ENCODE measurements around the gene ABO. TPM values are rescaled to one million over a fixed set of nuclear protein-coding genes. Genes with fewer than 3 reads are reported as not detected.
"Not testable (repeated sequence)": the region's sequence is repeated elsewhere in the genome, so short reads cannot be mapped to it uniquely, and the experiment has no call there.

The ABO gene
- total RNA-seq, 4 donors from 2014 or later: 1.4 to 18.4 (median 11.5) TPM

- TF ChIP-seq CTCF (IDR thresholded peaks at IDR 0.05): no peak
- TF ChIP-seq POLR2A (IDR thresholded peaks at IDR 0.05): no peak
- WGBS, 2 donors: 40 to 54% methylated on average over 26 to 33 of the region's 33 CpGs
- DNase-seq (ENCODE audit: low spot score in 2 of 2): peak in 1 of 2 donors; percentile 76
- intact Hi-C loops (cut with DNase I; ENCODE audit: low total_unique reads): no loop called here
- H3K4me3 ChIP-seq (ENCODE audit: low read depth, poor library complexity, severe bottlenecking): no peak overlapping the region
Measured at GRCh38 chr9:133276001-133276884, 1.2 kb upstream of the ABO start.

GRCh38 chr9:133274236-133275104, 531 bp downstream of the ABO start:
- TF ChIP-seq CTCF (IDR thresholded peaks at IDR 0.05) (no peak), POLR2A (IDR thresholded peaks at IDR 0.05) (no peak)
- intact Hi-C loops (cut with DNase I; ENCODE audit: low total_unique reads): no loop called here
- peak overlapping the region; percentile 26 for H3K4me3 ChIP-seq (ENCODE audit: low read depth, poor library complexity, severe bottlenecking)
- 37 to 38% methylated on average over 51 to 55 of the region's 60 CpGs for WGBS, 2 donors
- DNase-seq (ENCODE audit: low spot score in 2 of 2): peak in 1 of 2 donors; percentile 82

GRCh38 chr9:133273819-133274218, 1.2 kb downstream of the ABO start:
- no peak overlapping the region for H3K4me3 ChIP-seq (ENCODE audit: low read depth, poor library complexity, severe bottlenecking)
- no peak for TF ChIP-seq POLR2A (IDR thresholded peaks at IDR 0.05)
- TF ChIP-seq CTCF (IDR thresholded peaks at IDR 0.05): no peak
- intact Hi-C loops (cut with DNase I; ENCODE audit: low total_unique reads): no loop called here
- DNase-seq (ENCODE audit: low spot score in 2 of 2): peak in 1 of 2 donors; percentile 57
- WGBS, 2 donors: 83 to 86% methylated on average over 11 of the region's 11 CpGs

GRCh38 chr9:133273098-133273497, 1.9 kb downstream of the ABO start:
- 59 to 84% methylated on average over 7 of the region's 7 CpGs for WGBS, 2 donors
- intact Hi-C loops (cut with DNase I; ENCODE audit: low total_unique reads): no loop called here
- peak in 1 of 2 donors; percentile 80 for DNase-seq (ENCODE audit: low spot score in 2 of 2)
- no peak for TF ChIP-seq POLR2A (IDR thresholded peaks at IDR 0.05)
- no peak overlapping the region for H3K4me3 ChIP-seq (ENCODE audit: low read depth, poor library complexity, severe bottlenecking)

- WGBS, 2 donors: 76 to 86% methylated on average over 9 of the region's 9 CpGs
- intact Hi-C loops (cut with DNase I; ENCODE audit: low total_unique reads): no loop called here
- DNase-seq (ENCODE audit: low spot score in 2 of 2): peak in 1 of 2 donors; percentile 34
- no peak for TF ChIP-seq POLR2A (IDR thresholded peaks at IDR 0.05)
- no peak for TF ChIP-seq CTCF (IDR thresholded peaks at IDR 0.05)
- H3K4me3 ChIP-seq (ENCODE audit: low read depth, poor library complexity, severe bottlenecking): no peak overlapping the region
Measured at GRCh38 chr9:133269537-133270362, 5.3 kb downstream of the ABO start.

- DNase-seq (ENCODE audit: low spot score in 2 of 2); intact Hi-C loops (cut with DNase I; ENCODE audit: low total_unique reads): not testable (repeated sequence)
- 66 to 67% methylated on average over 2 of the region's 2 CpGs for WGBS, 2 donors
Measured at GRCh38 chr9:133269136-133269535, 5.9 kb downstream of the ABO start.

More at GRCh38 chr9:133269136-133269535, 5.9 kb downstream of the ABO start:
- H3K4me3 ChIP-seq (ENCODE audit: low read depth, poor library complexity, severe bottlenecking): not testable (repeated sequence)
